GM19455 (cell line): ENCODE data around the gene CDK17.

Experiments used
- ATAC-seq: cut with Tn5 transposase; IDR thresholded peaks from one replicate; pipeline ENCODE4 v1.9.1; 2021; ENCODE audit not compliant: unreplicated experiment

Gene CDK17

DNA sequence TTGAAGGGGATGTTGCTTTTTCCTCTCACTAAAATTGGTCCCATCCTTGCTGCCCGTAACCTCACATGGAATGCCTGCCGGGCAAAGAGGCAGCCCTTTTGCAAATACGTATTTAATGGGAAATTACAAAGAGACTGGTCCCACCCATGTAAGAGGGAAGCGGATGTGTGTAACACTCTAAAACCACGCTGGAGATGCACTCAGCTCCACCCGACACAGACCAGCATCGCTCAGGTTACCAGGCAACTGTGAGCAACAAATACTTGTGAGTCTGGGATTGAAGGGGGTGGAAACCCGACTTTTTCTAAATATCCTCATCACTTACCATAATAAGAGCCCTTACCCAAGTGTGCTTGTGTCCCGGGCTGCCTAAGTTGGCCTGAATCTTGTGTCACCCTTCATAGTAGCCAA lies 158.4 kb downstream of the CDK17 start:
- no peak for ATAC-seq

- no peak for ATAC-seq
Measured at GRCh38 chr12:96241431-96241830, 158.8 kb downstream of the CDK17 start.

- no peak for ATAC-seq
Measured at GRCh38 chr12:96240656-96241055, 159.6 kb downstream of the CDK17 start.

DNA sequence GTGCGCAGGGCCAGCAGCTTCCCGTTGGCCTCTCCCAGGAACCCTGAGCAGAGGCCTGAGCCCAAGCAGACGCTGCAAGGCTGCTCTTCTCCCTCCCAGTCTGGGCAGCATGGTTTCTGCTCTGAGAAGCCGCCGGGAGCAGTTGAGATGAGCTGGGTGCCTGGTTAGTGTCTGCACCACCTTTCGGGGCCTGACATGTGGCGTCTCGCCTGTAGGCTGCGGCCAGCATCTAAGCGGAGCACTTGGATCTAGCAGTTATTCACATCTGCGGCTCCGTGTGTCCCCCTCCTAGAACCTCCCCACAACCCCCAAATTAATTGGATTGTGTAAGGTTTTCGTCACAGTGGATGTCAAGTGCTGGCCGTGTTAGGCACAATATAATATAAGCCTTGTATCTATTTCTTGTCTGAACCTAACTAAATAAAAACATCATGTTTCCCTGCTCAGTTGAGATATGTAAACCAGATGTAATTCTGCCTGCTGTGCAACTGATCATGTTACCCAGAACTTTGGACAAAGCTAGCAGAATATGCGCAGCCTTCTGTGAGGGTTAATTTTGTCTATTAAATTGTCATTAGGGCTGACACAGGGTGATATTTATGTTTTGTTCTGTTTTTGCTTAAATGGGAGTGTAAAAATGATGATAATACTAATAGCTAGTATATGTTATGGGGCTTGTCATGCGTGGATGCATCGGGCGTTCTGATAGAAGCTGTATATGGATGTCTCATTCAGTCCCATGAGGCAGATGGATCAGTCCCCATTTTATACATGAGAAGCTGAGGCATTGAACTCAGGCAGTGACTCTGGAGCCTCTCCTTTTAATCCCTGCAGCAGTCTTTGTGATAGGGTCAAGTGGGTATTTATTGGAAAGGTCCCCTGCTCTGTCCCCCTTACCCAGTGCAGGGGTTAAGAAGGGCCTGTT lies 160.3 kb downstream of the CDK17 start:
- ATAC-seq: no peak

GRCh38 chr12:96238336-96239047 lies 161.7 kb downstream of the CDK17 start:
- no peak for ATAC-seq

DNA sequence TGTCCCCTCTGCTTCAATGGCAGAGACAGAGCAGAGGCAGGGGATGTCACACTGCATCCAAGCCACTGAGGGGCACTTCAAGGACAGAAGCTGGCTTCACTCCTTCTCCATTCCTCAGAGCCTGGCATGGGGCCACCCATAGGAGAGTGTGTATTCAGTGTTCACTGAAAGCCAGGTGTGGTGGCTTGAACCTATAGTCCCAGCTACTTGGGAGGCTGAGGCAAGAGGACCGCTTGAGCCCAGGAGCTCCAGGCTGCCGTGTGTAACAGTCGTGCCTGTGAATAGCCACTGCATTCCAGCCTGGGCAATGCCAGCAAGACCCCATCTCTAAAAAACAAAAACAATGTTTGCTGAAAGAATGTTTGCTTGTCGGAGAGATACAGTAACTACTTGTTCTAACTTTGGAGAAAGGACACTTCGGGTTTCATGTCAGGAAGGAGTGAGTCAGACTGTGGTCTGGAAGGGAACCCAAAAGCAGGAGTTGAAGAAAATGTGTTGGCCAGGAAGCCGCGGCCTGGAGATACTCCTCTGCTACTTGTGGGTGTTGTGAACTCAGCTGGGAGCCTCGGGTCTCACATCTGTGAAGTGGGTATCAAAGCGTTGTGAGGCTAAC lies 162.7 kb downstream of the CDK17 start:
- ATAC-seq: no peak

GRCh38 chr12:96237035-96237434 lies 163.2 kb downstream of the CDK17 start:
- no peak for ATAC-seq

DNA sequence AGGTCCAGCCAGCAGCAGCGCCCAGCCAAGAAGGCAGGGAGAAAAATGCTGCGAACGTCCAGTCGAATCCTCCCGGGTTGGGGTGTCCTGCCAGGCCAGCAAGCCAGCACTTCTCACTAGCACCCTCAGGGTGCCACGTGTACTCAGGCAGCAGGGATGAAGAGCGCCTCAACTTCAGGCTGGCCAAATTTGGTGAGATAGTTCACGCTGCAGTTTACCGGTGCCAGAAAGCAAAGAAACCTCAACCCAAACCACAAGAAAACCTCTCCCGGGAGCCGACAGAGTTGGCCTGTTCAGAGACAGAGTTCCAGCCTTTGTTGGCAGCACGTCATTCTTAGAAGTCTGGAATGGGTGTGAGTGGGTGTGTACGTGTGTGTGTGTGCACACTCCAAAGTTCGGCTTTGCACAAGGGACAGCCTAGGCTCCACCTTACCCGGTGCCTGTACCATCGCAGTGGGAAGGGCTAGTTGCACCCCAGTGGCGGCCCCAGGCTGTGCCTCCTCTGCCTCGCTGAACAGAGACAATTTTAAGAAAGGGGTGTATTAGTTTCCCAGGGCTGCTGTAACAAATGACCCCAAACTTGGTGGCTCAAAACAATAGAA lies 163.9 kb downstream of the CDK17 start:
- no peak for ATAC-seq

DNA sequence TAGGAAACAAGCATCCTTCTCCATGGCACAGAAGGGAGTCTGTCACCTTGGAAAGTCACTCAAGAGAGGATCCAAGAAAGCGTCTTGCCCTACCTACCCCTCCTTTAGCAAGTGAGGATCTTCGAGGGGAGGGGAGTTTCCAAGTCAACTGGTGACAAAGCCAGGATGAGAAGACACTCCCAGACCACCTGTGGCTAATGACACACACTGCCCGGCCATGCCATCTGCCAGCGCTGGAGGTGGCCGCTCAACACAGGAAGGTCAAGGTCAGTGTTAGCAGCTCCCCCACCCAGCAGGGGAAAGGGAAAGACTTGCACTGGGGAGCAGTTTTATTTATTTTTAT lies 164.8 kb downstream of the CDK17 start:
- ATAC-seq: no peak

GRCh38 chr12:96234591-96235483 lies 165.4 kb downstream of the CDK17 start:
- ATAC-seq: no peak

- ATAC-seq: no peak
Measured at GRCh38 chr12:96233939-96234461, 166.2 kb downstream of the CDK17 start.

- no peak for ATAC-seq
Measured at GRCh38 chr12:96233168-96233567, 167.1 kb downstream of the CDK17 start.

GRCh38 chr12:96230646-96231045 lies 169.6 kb downstream of the CDK17 start:
- ATAC-seq: no peak

DNA sequence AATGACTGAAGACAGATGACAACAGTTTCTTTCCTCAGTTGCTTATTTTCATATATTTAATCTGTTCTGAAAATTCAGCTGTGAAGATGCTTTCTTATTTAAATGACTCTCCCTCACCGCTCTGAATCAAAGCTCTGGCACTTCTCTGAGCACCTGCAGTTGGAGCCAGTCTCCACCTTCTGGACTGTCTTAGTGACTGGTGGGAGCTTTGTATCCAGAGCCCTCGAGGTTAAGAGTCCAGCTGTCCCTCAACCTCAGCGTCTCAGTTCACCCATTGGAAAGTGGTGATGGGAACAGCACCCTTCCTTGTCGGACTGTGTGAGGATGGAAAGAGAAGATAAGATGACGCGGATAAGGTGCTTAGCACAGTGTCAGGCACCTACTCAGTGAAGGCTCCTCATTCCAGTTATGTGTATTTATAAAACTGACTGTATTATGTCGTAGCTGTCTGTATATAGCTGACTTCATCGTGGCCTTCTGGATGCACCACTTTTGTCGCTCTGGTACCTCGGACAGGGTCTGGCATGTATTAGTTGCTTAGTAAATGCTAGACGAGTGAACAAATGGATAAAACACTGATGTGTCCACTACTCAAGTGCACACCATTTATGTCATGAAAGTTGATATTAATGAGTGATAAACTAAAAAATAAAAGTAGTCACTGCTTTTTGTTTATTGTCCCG lies 171.5 kb downstream of the CDK17 start:
- no peak for ATAC-seq
